ENCODE measurements around the gene DLGAP1. TPM values are rescaled to one million over a fixed set of nuclear protein-coding genes. Genes with fewer than 3 reads are reported as not detected.
A peak's percentile ranks its signal among the peaks of the same experiment; 100 is the strongest.

Gene DLGAP1
- total RNA-seq, 1 donor from 2014 or later, result 18.5 TPM

DNA sequence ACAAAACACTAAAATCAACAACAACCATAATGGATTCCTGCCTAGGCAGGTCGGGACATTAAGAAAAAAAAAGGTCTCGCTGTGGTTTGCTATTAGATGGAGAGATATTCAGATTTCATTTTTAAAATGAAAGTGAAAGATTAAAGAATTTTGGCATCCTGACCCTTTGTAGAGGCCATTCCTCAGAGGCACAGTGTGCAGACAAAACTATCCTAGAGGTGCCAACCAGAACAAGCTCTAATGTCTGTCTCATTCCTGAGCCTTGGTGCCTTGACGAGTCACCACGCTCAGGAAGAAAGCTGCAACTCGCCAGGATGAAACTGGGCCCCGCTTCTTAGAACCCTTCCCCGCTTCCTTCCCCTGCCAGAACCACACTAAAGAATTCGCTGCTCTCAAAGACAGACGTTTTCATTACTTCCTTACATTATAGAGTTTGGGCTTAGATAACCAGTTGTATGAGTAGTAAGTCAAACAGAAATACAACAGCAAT lies 849.1 kb downstream of the DLGAP1 start:
- TF ChIP-seq, protein P1, sequence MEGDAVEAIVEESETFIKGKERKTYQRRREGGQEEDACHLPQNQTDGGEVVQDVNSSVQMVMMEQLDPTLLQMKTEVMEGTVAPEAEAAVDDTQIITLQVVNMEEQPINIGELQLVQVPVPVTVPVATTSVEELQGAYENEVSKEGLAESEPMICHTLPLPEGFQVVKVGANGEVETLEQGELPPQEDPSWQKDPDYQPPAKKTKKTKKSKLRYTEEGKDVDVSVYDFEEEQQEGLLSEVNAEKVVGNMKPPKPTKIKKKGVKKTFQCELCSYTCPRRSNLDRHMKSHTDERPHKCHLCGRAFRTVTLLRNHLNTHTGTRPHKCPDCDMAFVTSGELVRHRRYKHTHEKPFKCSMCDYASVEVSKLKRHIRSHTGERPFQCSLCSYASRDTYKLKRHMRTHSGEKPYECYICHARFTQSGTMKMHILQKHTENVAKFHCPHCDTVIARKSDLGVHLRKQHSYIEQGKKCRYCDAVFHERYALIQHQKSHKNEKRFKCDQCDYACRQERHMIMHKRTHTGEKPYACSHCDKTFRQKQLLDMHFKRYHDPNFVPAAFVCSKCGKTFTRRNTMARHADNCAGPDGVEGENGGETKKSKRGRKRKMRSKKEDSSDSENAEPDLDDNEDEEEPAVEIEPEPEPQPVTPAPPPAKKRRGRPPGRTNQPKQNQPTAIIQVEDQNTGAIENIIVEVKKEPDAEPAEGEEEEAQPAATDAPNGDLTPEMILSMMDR (IDR thresholded peaks at IDR 0.05), result no peak
- TF ChIP-seq EZH2phosphoT487 (IDR thresholded peaks at IDR 0.05), result no peak
- no peak for TF ChIP-seq EZH2 (IDR thresholded peaks at IDR 0.05)
- H3K9me3 ChIP-seq (ENCODE audit: low read depth), result no peaks in the 10 kb centered on the region
- H3K27ac ChIP-seq, result peak overlapping the region; percentile 91
- peaks cover 18% of the 10 kb centered on the region for H3K36me3 Mint-ChIP-seq
- H4K20me1 ChIP-seq (ENCODE audit: low read depth), result no peaks in the 10 kb centered on the region
- peaks cover 2% of the 10 kb centered on the region for H3K27me3 Mint-ChIP-seq (ENCODE audit: insufficient read depth, low read depth)
- H3K4me1 Mint-ChIP-seq, result peaks cover 40% of the 10 kb centered on the region
- H3K4me3 Mint-ChIP-seq, result no peak overlapping the region
- H3K4me2 ChIP-seq, result peak overlapping the region; percentile 75
- DNase-seq (ENCODE audit: low spot score), result peak; percentile 19
- H3K79me2 ChIP-seq (ENCODE audit: low read depth), result peaks cover 52% of the 10 kb centered on the region
- peaks cover 2% of the 10 kb centered on the region for H3K9me3 Mint-ChIP-seq
- H3F3A ChIP-seq (ENCODE audit: low read depth), result peaks cover 59% of the 10 kb centered on the region
- H3K36me3 ChIP-seq, result no peaks in the 10 kb centered on the region
- H3K9ac ChIP-seq, result no peak overlapping the region
- peak overlapping the region; percentile 52 for H3K4me3 ChIP-seq
- peaks cover 37% of the 10 kb centered on the region for H3K4me1 ChIP-seq
- H3K27ac Mint-ChIP-seq, result no peak overlapping the region
- H2AFZ ChIP-seq (replicated peaks), result no peak overlapping the region
- no peaks in the 10 kb centered on the region for H3K27me3 ChIP-seq

DNA sequence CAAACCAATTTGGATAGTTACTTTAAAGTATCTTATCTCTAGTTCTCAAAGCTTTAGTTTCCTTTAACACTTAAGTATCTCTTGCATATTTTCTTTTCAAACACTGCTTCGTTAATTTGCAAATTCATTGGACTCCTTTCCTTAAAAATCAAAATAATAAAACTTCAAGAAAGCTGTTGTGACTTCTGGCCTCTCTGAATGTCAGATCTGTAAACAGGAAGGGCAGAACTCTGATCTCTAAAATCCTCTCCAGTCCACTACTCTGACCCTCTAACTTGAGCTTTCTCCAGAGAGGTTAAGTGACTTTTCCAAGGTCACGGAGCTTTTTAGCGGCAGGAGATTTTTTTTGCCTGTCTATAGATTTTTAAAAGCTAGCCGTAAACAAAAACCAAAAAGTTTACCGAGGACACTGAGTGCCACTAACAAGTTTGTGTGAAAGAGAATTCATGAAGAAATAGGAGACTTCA lies 849.6 kb downstream of the DLGAP1 start:
- peaks cover 2% of the 10 kb centered on the region for H3K27me3 Mint-ChIP-seq (ENCODE audit: insufficient read depth, low read depth)
- peaks cover 2% of the 10 kb centered on the region for H3K9me3 Mint-ChIP-seq
- Histone ChIP-seq H4K20me1 (ENCODE audit: low read depth) (no peaks in the 10 kb centered on the region), H3K9ac (no peak overlapping the region), H3K27me3 (no peaks in the 10 kb centered on the region), H3K79me2 (ENCODE audit: low read depth) (peaks cover 52% of the 10 kb centered on the region), H3K9me3 (ENCODE audit: low read depth) (no peaks in the 10 kb centered on the region), H2AFZ (replicated peaks) (no peak overlapping the region), H3K4me3 (peak overlapping the region; percentile 52), H3K36me3 (no peaks in the 10 kb centered on the region), H3F3A (ENCODE audit: low read depth) (peaks cover 60% of the 10 kb centered on the region), H3K27ac (peak overlapping the region; percentile 91), H3K4me1 (peaks cover 37% of the 10 kb centered on the region), H3K4me2 (peak overlapping the region; percentile 75)
- H3K36me3 Mint-ChIP-seq, result peaks cover 18% of the 10 kb centered on the region
- peaks cover 37% of the 10 kb centered on the region for H3K4me1 Mint-ChIP-seq
- H3K4me3 Mint-ChIP-seq, result no peak overlapping the region
- TF ChIP-seq, protein P1 (IDR thresholded peaks at IDR 0.05), result no peak
- TF ChIP-seq EZH2phosphoT487 (IDR thresholded peaks at IDR 0.05), result no peak
- TF ChIP-seq EZH2 (IDR thresholded peaks at IDR 0.05), result no peak
- DNase-seq (ENCODE audit: low spot score), result no peak
- no peak overlapping the region for H3K27ac Mint-ChIP-seq

DNA sequence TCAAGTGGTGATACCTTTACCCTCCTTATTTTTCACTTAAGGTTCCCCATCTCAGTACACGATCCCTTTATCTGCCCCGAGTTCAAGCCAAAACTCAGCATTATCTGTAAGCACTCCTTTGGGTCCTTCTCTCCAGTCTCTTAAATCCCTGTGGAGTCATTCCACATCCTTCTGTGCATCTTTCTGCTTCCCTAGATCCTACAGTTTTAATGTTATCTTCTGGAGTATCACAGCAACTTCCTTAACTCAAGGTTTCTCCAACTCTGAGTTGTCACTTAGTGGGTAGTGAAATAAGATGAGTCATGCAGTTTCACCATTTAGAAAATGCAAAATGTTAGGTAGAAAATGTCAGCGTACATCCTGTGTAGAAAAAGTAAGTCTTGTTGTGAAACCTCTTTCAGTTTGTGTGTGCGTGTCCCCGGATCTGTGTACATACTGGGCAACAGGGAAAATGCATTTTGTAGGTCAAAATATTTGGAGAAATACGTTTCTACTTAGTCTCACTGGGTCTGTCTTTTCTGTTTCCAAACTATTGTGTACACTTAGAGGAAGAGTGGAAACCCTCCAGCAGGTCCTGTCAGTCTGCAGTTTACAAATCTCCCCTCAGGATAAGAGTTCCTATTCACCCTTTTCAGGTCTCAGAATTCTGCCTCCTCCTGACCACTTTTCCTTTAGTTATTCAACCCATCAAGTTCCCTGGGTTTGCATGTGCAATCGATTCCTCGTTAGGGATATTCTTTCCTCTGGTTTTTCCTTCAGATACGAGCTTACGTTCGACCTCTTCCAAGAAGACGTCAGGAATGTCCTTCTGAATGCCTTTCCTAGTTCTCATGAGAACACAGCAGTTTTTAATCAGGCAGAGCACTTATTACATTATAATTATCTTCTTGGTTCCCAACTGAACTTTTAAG lies 850.4 kb downstream of the DLGAP1 start:
- Histone ChIP-seq H3K4me2 (peak overlapping the region; percentile 75), H2AFZ (replicated peaks) (no peak overlapping the region), H3K4me1 (peaks cover 37% of the 10 kb centered on the region), H3K27ac (peak overlapping the region; percentile 91), H3F3A (ENCODE audit: low read depth) (peaks cover 60% of the 10 kb centered on the region), H4K20me1 (ENCODE audit: low read depth) (no peaks in the 10 kb centered on the region), H3K79me2 (ENCODE audit: low read depth) (peaks cover 52% of the 10 kb centered on the region), H3K36me3 (no peaks in the 10 kb centered on the region), H3K27me3 (no peaks in the 10 kb centered on the region), H3K4me3 (peak overlapping the region; percentile 52), H3K9me3 (ENCODE audit: low read depth) (no peaks in the 10 kb centered on the region), H3K9ac (peak overlapping the region; percentile 18)
- peaks cover 35% of the 10 kb centered on the region for H3K4me1 Mint-ChIP-seq
- H3K36me3 Mint-ChIP-seq, result peaks cover 16% of the 10 kb centered on the region
- peaks cover 2% of the 10 kb centered on the region for H3K9me3 Mint-ChIP-seq
- peak; percentile 40 for DNase-seq (ENCODE audit: low spot score)
- no peak for TF ChIP-seq EZH2phosphoT487 (IDR thresholded peaks at IDR 0.05)
- TF ChIP-seq, protein P1 (IDR thresholded peaks at IDR 0.05), result no peak
- no peak for TF ChIP-seq EZH2 (IDR thresholded peaks at IDR 0.05)
- H3K27ac Mint-ChIP-seq, result no peak overlapping the region
- no peak overlapping the region for H3K4me3 Mint-ChIP-seq
- H3K27me3 Mint-ChIP-seq (ENCODE audit: insufficient read depth, low read depth), result peaks cover 4% of the 10 kb centered on the region
